OCI-LY7 (cell line): Measurements from ENCODE around the gene LRRC74A. TPM values are rescaled to one million over a fixed set of nuclear protein-coding genes. Genes with fewer than 3 reads are reported as not detected.

Experiments used
- BruUV-seq: library from RNA; stranded (reverse); fragments of 400-500 nt; replicated peaks from 2 replicates; lab custom pipeline; 2021; lab: Mats Ljungman, UMichigan
- CTCF ChIA-PET: fragments of 300-600 bp; sonication (Branson Sonifier 250); formaldehyde crosslinking; loops from one replicate; lab custom pipeline; 2022; ENCODE audit warnings: antibody characterized with exemption; ENCODE audit not compliant: unreplicated experiment; lab: Charles Lee
- POLR2A ChIA-PET: fragments of 300-600 bp; sonication (Branson Sonifier 250); formaldehyde crosslinking; loops from one replicate; lab custom pipeline; 2022; ENCODE audit warnings: antibody characterized with exemption; lab: Charles Lee
- DNase-seq: peaks from one replicate; pipeline ENCODE4 v3.0.0-alpha.2; 2015; ENCODE audit warnings: low spot score
- H2AFZ ChIP-seq: fragments of 200-600 bp; sonication (generic), shearing (Covaris generic); 2 replicates; pipeline ENCODE4 v1.6.1; 2014; ENCODE audit warnings: mild to moderate bottlenecking, antibody characterized with exemption, low read length, moderate library complexity
- H3K27ac ChIP-seq: fragments of 200-600 bp; sonication (generic); 2 replicates; pipeline ENCODE4 v1.5.1; 2014; ENCODE audit warnings: mixed run types, low read depth, mild to moderate bottlenecking, moderate library complexity, low read length, inconsistent platforms; ENCODE audit not compliant: poor library complexity, severe bottlenecking
- H3K36me3 ChIP-seq: fragments of 200-600 bp; sonication (generic); 2 replicates; pipeline ENCODE4 v1.6.1; 2014; ENCODE audit warnings: mild to moderate bottlenecking, antibody characterized with exemption, low read length, moderate library complexity, mixed read lengths; ENCODE audit not compliant: insufficient read depth
- H3K4me1 ChIP-seq: fragments of 200-600 bp; sonication (generic); 2 replicates; pipeline ENCODE4 v1.5.1; 2014; ENCODE audit warnings: mild to moderate bottlenecking, low read length; ENCODE audit not compliant: insufficient read depth, poor library complexity, severe bottlenecking
- H3K4me2 ChIP-seq: fragments of 200-600 bp; sonication (generic); 2 replicates; pipeline ENCODE4 v1.6.1; 2014; ENCODE audit warnings: mild to moderate bottlenecking, low read length
- H3K4me3 ChIP-seq: fragments of 200-600 bp; sonication (generic); 2 replicates; pipeline ENCODE4 v1.5.1; 2014; ENCODE audit warnings: mild to moderate bottlenecking, low read depth, low read length; ENCODE audit not compliant: poor library complexity, severe bottlenecking
- H3K79me2 ChIP-seq: fragments of 200-600 bp; sonication (generic); 2 replicates; pipeline ENCODE4 v1.6.1; 2016; ENCODE audit warnings: low read depth, mild to moderate bottlenecking, low read length, moderate library complexity, mixed read lengths; ENCODE audit not compliant: insufficient read depth
- H3K9me2 ChIP-seq: fragments of 200-600 bp; sonication (generic); 2 replicates; pipeline ENCODE4 v1.6.1; 2016; ENCODE audit warnings: mild to moderate bottlenecking, low read length, mixed read lengths; ENCODE audit not compliant: insufficient read depth
- H3K9me3 ChIP-seq: fragments of 200-600 bp; sonication (generic); 2 replicates; pipeline ENCODE4 v1.6.1; 2014; ENCODE audit warnings: mild to moderate bottlenecking, mixed run types, low read length, mixed read lengths
- H4K20me1 ChIP-seq: fragments of 200-600 bp; sonication (generic); 2 replicates; pipeline ENCODE4 v1.6.1; 2014; ENCODE audit warnings: mild to moderate bottlenecking, antibody characterized with exemption, low read length, moderate library complexity, mixed read lengths; ENCODE audit not compliant: insufficient read depth
- EZH2phosphoT487 ChIP-seq: fragments of 200-600 bp; sonication (generic); IDR thresholded peaks from 2 replicates; pipeline ENCODE4 v1.6.1; 2018; ENCODE audit warnings: low read depth, borderline replicate concordance, mild to moderate bottlenecking, mixed run types, antibody characterized with exemption, low read length, moderate library complexity, mixed read lengths
- intact Hi-C: fragments of 100-400 bp; cut with micrococcal nuclease; formaldehyde crosslinking; loops from one replicate; pipeline ENCODE4 v1.10.0; 2022; ENCODE audit not compliant: unreplicated experiment
- total RNA-seq, 2 experiments: library from RNA; depleted of rRNA in 1 of 2; stranded (reverse); fragments of >200 nt in 1 of 2; shearing (Covaris generic) in 1 of 2; gene quantifications; 2 replicates each; pipeline ENCODE4 v1.2.3, GENCODE V29; 2014 to 2022
- TF ChIP-seq, protein P1 (sequence below): fragments of 200-600 bp; sonication (generic); conservative IDR thresholded peaks from 2 replicates; pipeline ENCODE4 v1.5.1; 2014; ENCODE audit warnings: mild to moderate bottlenecking, antibody characterized with exemption, low read length, moderate library complexity, mixed read lengths

Gene LRRC74A
- total RNA-seq, 2 experiments from 2014 or later, result not detected

DNA sequence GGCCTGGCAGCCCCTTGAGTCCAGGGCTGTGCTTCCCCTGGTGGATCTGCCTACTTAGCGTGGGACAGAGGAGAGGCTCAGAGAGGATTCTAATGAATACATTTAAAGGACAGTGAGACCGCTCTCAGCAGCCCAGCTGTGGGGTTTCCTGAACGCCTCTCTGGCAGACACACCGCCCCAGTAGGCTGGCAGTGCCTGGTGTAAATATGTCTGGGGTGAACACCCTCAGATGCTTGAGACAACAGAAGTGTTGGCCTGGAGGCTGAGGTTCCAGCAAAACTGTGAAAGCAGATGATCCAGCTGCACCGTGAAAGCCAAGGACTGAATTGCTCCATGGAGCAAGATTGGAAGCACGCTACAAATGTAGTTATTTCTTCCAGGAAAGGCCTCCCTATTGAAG, 55.1 kb downstream of the LRRC74A start:
- no peak overlapping the region for H3K27ac ChIP-seq
- H3K36me3 ChIP-seq, result no peaks in the 10 kb centered on the region
- no peak overlapping the region for H3K4me2 ChIP-seq
- TF ChIP-seq, protein P1, sequence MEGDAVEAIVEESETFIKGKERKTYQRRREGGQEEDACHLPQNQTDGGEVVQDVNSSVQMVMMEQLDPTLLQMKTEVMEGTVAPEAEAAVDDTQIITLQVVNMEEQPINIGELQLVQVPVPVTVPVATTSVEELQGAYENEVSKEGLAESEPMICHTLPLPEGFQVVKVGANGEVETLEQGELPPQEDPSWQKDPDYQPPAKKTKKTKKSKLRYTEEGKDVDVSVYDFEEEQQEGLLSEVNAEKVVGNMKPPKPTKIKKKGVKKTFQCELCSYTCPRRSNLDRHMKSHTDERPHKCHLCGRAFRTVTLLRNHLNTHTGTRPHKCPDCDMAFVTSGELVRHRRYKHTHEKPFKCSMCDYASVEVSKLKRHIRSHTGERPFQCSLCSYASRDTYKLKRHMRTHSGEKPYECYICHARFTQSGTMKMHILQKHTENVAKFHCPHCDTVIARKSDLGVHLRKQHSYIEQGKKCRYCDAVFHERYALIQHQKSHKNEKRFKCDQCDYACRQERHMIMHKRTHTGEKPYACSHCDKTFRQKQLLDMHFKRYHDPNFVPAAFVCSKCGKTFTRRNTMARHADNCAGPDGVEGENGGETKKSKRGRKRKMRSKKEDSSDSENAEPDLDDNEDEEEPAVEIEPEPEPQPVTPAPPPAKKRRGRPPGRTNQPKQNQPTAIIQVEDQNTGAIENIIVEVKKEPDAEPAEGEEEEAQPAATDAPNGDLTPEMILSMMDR, result no peak
- no peak for TF ChIP-seq EZH2phosphoT487
- no peaks in the 10 kb centered on the region for H3K9me2 ChIP-seq
- POLR2A ChIA-PET, result interaction anchor here (0.6 kb wide), 1 partner anchor 959 kb away, joined by 3 read pairs; no protein-coding TSS in a partner anchor
- no peak for DNase-seq
- BruUV-seq, result no TSS peak
- H4K20me1 ChIP-seq, result no peaks in the 10 kb centered on the region
- H3K79me2 ChIP-seq, result no peaks in the 10 kb centered on the region
- intact Hi-C loops, result no loop called here
- H3K4me3 ChIP-seq, result no peak overlapping the region
- CTCF ChIA-PET, result no interaction called here
- H3K4me1 ChIP-seq, result peaks cover 6% of the 10 kb centered on the region
- H3K9me3 ChIP-seq, result no peaks in the 10 kb centered on the region
- no peak overlapping the region for H2AFZ ChIP-seq

GRCh38 chr14:76882651-76883050, 56.4 kb downstream of the LRRC74A start:
- no peak overlapping the region for H3K4me3 ChIP-seq
- no peak for DNase-seq
- H3K27ac ChIP-seq, result no peak overlapping the region
- intact Hi-C loops, result no loop called here
- H3K4me2 ChIP-seq, result no peak overlapping the region
- peaks cover 6% of the 10 kb centered on the region for H3K4me1 ChIP-seq
- no peaks in the 10 kb centered on the region for H4K20me1 ChIP-seq
- H3K36me3 ChIP-seq, result no peaks in the 10 kb centered on the region
- no peaks in the 10 kb centered on the region for H3K9me2 ChIP-seq
- no peak for TF ChIP-seq EZH2phosphoT487
- TF ChIP-seq, protein P1, result no peak
- CTCF ChIA-PET, result no interaction called here
- BruUV-seq, result no TSS peak
- POLR2A ChIA-PET, result no interaction called here
- H3K9me3 ChIP-seq, result no peaks in the 10 kb centered on the region
- no peak overlapping the region for H2AFZ ChIP-seq
- no peaks in the 10 kb centered on the region for H3K79me2 ChIP-seq

GRCh38 chr14:76883447-76883846, 57.2 kb downstream of the LRRC74A start:
- TF ChIP-seq EZH2phosphoT487, result no peak
- TF ChIP-seq, protein P1, result no peak

More at GRCh38 chr14:76883447-76883846, 57.2 kb downstream of the LRRC74A start:
- Histone ChIP-seq H3K79me2 (no peaks in the 10 kb centered on the region), H4K20me1 (no peaks in the 10 kb centered on the region), H3K4me3 (no peak overlapping the region), H3K9me2 (no peaks in the 10 kb centered on the region), H2AFZ (no peak overlapping the region), H3K4me1 (peaks cover 6% of the 10 kb centered on the region), H3K4me2 (no peak overlapping the region), H3K36me3 (no peaks in the 10 kb centered on the region), H3K9me3 (no peaks in the 10 kb centered on the region), H3K27ac (no peak overlapping the region)
- ChIA-PET CTCF (no interaction called here), POLR2A (no interaction called here)
- BruUV-seq, result no TSS peak
- intact Hi-C loops, result no loop called here
- DNase-seq, result peak; percentile 20
